ENCODE results near the gene TMEM131L.

The TMEM131L gene

GRCh38 chr4:153676486-153676885 is 210.3 kb downstream of the TMEM131L start:
- DNase-seq, result no peak

- no peak for DNase-seq
These were observed 210.8 kb downstream of the TMEM131L start for GRCh38 chr4:153676984-153677383.

DNA sequence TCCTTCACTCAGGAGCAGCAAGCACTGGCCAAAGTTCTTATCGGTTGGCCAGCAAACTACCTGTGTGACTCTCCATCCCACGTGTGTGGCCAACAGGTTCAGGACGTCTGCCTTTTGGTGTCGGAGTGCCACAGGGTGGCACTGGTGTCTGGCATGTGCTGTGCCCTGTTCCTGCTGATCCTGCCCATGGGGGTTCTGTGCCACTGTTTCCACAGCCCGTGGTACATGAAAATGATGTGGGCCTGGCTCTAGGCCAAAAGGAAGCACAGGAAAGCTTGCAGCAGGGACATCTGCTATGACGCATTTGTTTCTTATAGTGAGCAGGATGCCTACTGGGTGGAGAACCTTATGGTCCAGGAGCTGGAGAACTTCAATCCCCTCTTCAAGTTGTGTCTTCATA is 213.3 kb downstream of the TMEM131L start:
- DNase-seq, result no peak

DNA sequence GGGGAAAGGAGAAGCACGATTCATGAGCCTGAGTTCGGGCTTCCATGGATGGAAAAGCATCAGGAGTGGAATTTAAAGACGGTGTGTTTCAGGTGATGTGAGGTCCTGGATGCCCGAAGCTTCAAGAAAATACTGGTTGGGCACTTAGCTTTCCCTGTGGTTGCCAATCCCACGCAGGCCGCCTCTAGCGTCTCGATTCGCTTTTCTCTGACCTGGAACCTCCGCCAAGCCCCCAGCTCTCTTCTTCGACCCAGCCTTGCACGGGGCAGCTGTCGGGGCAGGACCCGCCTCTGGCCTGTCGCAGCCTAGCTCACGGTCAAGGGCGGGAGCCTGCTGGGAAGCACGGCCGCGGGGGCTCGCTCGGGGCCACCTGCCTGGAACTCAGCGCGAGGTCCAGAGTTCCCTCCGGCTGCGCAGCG is 217.6 kb downstream of the TMEM131L start:
- DNase-seq, result no peak

- peak; percentile 73 for DNase-seq
These were observed 218.2 kb downstream of the TMEM131L start, which contains the start of gene TLR2 for GRCh38 chr4:153684182-153684970. Gene TLR2 (plus strand): TSS chr4:153684280. CDS start chr4:153702908, 18,628 bp downstream.

DNA sequence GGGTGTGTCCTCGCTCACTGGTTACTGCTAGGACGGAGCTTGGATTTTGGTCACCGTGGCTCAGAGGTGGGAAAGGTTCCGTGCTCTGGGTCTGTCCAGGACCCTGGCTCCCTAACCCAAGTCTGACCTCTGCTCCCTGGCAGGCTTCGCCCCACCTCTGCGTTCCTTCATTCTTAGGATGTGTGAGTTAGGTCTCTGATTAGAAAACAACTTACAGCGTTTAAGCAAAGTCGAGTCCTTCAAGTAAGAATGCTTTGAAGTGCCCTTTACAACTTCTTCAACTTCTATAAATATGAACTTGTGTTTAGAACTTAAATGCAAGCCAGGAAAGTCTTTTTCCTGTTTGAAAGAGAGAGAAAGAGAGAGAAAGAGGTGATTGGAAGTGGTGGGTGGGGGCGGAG is 218.8 kb downstream of the TMEM131L start:
- no peak for DNase-seq

All from activated naive CD4-positive, alpha-beta T cell treated with Interleukin-2 at 50 U/mL for 16 hours (primary cell).